HFFc6 (cell line): ENCODE data around the gene WSB1. TPM values are rescaled to one million over a fixed set of nuclear protein-coding genes. Genes with fewer than 3 reads are reported as not detected.

ENCODE experiments used
- DNase-seq: peaks from one replicate; pipeline ENCODE4 v3.0.0-alpha.2; 2018
- H3K27ac Mint-ChIP-seq: 2 replicates; pipeline ENCODE4 v1.8.0; 2020; ENCODE audit warnings: mild to moderate bottlenecking, mixed read lengths
- H3K27me3 Mint-ChIP-seq: 2 replicates; pipeline ENCODE4 v1.8.0; 2021; ENCODE audit warnings: mild to moderate bottlenecking, moderate library complexity, mixed read lengths; ENCODE audit not compliant: insufficient read depth
- H3K36me3 Mint-ChIP-seq: 2 replicates; pipeline ENCODE4 v1.8.0; 2021; ENCODE audit warnings: low read depth, mixed read lengths
- H3K4me1 Mint-ChIP-seq: 2 replicates; pipeline ENCODE4 v1.8.0; 2020; ENCODE audit warnings: low read depth, mixed read lengths
- H3K4me3 Mint-ChIP-seq: 2 replicates; pipeline ENCODE4 v1.8.0; 2020; ENCODE audit warnings: mild to moderate bottlenecking, moderate library complexity, mixed read lengths
- H3K9me3 Mint-ChIP-seq: 2 replicates; pipeline ENCODE4 v1.8.0; 2020; ENCODE audit warnings: mild to moderate bottlenecking, mixed read lengths
- CTCF ChIP-seq: fragments of 200-600 bp; sonication (generic); IDR thresholded peaks from 2 replicates; pipeline ENCODE4 v1.5.0; 2021; ENCODE audit warnings: antibody characterized with exemption, mild to moderate bottlenecking
- total RNA-seq, 6 experiments: library from RNA; stranded (reverse); fragmentation: NEBNext Ultra II Directional; extraction: Animal tissue kit (Norgen Biotek cat#: 25700); gene quantifications; 2 replicates in 1 of 6; 3 replicates in 5 of 6; pipeline ENCODE4 v1.2.3, GENCODE V29; 2021

Gene WSB1
- total RNA-seq, 6 experiments from 2014 or later: 60.5 to 74.4 (median 66.5) TPM

GRCh38 chr17:27295945-27296344 is 2.0 kb downstream of the WSB1 start:
- no peak for DNase-seq
- Mint-ChIP-seq H3K36me3 (peaks cover 15% of the 10 kb centered on the region), H3K4me1 (peaks cover 40% of the 10 kb centered on the region), H3K9me3 (no peaks in the 10 kb centered on the region), H3K4me3 (peak overlapping the region; percentile 99), H3K27me3 (peaks cover 10% of the 10 kb centered on the region), H3K27ac (peak overlapping the region; percentile 100)
- no peak for TF ChIP-seq CTCF

- Mint-ChIP-seq H3K27ac (peak overlapping the region; percentile 100), H3K36me3 (peaks cover 15% of the 10 kb centered on the region), H3K4me1 (peaks cover 40% of the 10 kb centered on the region), H3K27me3 (peaks cover 10% of the 10 kb centered on the region), H3K9me3 (no peaks in the 10 kb centered on the region), H3K4me3 (peak overlapping the region; percentile 99)
- DNase-seq: peak; percentile 74
- no peak for TF ChIP-seq CTCF
Measured at GRCh38 chr17:27296428-27296979, 2.6 kb downstream of the WSB1 start.

- H3K36me3 Mint-ChIP-seq: peaks cover 15% of the 10 kb centered on the region
- peaks cover 5% of the 10 kb centered on the region for H3K27me3 Mint-ChIP-seq
- H3K9me3 Mint-ChIP-seq: no peaks in the 10 kb centered on the region
- H3K4me3 Mint-ChIP-seq: no peak overlapping the region
- no peak for DNase-seq
- H3K27ac Mint-ChIP-seq: no peak overlapping the region
- peaks cover 47% of the 10 kb centered on the region for H3K4me1 Mint-ChIP-seq
- no peak for TF ChIP-seq CTCF
Measured at GRCh38 chr17:27299384-27300049, 5.6 kb downstream of the WSB1 start.

GRCh38 chr17:27303734-27304133 is 9.8 kb downstream of the WSB1 start:
- Mint-ChIP-seq H3K36me3 (peaks cover 4% of the 10 kb centered on the region; the same call in 1 of the 2 replicates), H3K4me1 (peaks cover 28% of the 10 kb centered on the region), H3K4me3 (no peak overlapping the region), H3K27ac (no peak overlapping the region; the same call in 1 of the 2 replicates), H3K9me3 (no peaks in the 10 kb centered on the region), H3K27me3 (no peaks in the 10 kb centered on the region; the same call in 1 of the 2 replicates)
- no peak for TF ChIP-seq CTCF
- no peak for DNase-seq

GRCh38 chr17:27306276-27306835 is 12.4 kb downstream of the WSB1 start:
- peaks cover 17% of the 10 kb centered on the region; the same call in 1 of the 2 replicates for H3K36me3 Mint-ChIP-seq
- TF ChIP-seq CTCF: no peak
- no peak overlapping the region for H3K27ac Mint-ChIP-seq
- no peaks in the 10 kb centered on the region; the same call in 1 of the 2 replicates for H3K27me3 Mint-ChIP-seq
- H3K9me3 Mint-ChIP-seq: no peaks in the 10 kb centered on the region
- peaks cover 14% of the 10 kb centered on the region; the same call in 1 of the 2 replicates for H3K4me1 Mint-ChIP-seq
- DNase-seq: no peak
- no peak overlapping the region for H3K4me3 Mint-ChIP-seq
